Keratinocyte (primary cell): ENCODE results near the gene GDPD5.
A peak's percentile ranks its signal among the peaks of the same experiment; 100 is the strongest.

Experiments used
- EZH2 ChIP-seq: IDR thresholded peaks from one replicate; pipeline ENCODE4 v1.6.1; 2012; ENCODE audit warnings: inconsistent platforms, mild to moderate bottlenecking, low read length, moderate library complexity
- TF ChIP-seq, protein P1 (sequence below), 3 experiments: IDR thresholded peaks in 1 of 3; conservative IDR thresholded peaks in 1 of 3; optimal IDR thresholded peaks in 1 of 3; 2 replicates in 2 of 3; 3 replicates in 1 of 3; pipeline versions ENCODE3 to v1.5.1; 2011; ENCODE audit warnings: low read length in 3 of 3, mild to moderate bottlenecking in 3 of 3, moderate library complexity in 2 of 3, control low read depth in 1 of 3, inconsistent platforms in 1 of 3; ENCODE audit not compliant: insufficient read depth in 2 of 3; ENCODE audit errors: extremely low read depth in 1 of 3

DNA sequence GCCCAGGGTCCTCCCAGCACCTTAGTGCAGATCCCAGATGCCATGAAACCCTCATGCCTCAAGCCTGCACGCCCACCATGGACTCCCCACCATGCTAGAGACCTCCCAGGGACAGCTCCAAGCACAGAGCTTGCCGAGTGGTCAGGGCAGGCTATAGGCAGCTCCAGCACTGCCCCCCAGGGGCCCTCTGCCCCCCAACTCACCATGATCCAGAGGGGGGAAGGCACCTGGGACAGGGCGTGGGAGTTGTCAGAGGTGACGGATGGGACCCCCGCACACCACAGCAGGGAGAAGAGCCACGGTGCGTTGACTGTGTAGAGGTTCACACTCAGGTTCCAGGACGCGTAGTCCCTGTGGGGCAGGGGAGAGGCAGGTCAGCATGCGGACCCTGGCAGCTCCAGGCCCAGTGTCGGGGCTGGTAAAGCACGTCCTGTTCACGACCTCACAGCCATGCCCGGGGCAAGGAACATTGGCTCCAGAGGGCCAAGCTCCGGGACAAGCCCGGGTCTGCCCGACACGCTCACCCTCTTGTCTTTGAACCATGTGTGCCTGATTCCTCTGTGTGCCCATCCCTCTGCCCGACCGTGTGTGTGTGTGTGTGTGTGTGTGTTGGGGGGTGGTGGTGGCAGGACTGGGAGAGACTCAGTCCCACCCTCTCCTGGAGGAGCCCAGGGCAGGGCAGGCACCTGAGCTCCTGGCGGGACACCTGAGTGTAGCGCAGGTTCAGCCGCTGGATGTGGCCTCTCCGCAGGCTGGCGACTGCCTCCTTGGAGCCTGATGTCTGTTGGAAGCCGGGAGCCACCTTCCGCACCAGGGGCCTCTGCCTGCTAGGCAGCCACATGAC lies 84.6 kb downstream of the GDPD5 start:
- TF ChIP-seq, protein P1, sequence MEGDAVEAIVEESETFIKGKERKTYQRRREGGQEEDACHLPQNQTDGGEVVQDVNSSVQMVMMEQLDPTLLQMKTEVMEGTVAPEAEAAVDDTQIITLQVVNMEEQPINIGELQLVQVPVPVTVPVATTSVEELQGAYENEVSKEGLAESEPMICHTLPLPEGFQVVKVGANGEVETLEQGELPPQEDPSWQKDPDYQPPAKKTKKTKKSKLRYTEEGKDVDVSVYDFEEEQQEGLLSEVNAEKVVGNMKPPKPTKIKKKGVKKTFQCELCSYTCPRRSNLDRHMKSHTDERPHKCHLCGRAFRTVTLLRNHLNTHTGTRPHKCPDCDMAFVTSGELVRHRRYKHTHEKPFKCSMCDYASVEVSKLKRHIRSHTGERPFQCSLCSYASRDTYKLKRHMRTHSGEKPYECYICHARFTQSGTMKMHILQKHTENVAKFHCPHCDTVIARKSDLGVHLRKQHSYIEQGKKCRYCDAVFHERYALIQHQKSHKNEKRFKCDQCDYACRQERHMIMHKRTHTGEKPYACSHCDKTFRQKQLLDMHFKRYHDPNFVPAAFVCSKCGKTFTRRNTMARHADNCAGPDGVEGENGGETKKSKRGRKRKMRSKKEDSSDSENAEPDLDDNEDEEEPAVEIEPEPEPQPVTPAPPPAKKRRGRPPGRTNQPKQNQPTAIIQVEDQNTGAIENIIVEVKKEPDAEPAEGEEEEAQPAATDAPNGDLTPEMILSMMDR (optimal IDR thresholded peaks at IDR 0.05 in 1 of 3, IDR thresholded peaks at IDR 0.05 in 1 of 3, conservative IDR thresholded peaks at IDR 0.05 in 1 of 3; ENCODE audit: extremely low read depth in 1 of 3, insufficient read depth in 2 of 3, low read length in 3 of 3) = no peak
- TF ChIP-seq EZH2 = peak; percentile 23
